Naive B cell (primary cell): ENCODE results near the gene PID1. TPM values are rescaled to one million over a fixed set of nuclear protein-coding genes. Genes with fewer than 3 reads are reported as not detected.
A peak's percentile ranks its signal among the peaks of the same experiment; 100 is the strongest.

Experiments used
- ATAC-seq, 2 donors: fragments of 150-1000 bp; cut with Tn5 transposase; 2 replicates each; pipeline ENCODE4 v1.10.0; 2021; ENCODE audit warnings: low read depth in 2 of 2, mild to moderate bottlenecking in 2 of 2, moderate library complexity in 2 of 2
- DNase-seq: peaks from one replicate; pipeline ENCODE4 v3.0.0; 2022
- H3K27ac Mint-ChIP-seq, 6 donors: one replicate each; pipeline ENCODE4 v1.8.0; 2020 to 2022; ENCODE audit warnings: mild to moderate bottlenecking in 6 of 6, mixed read lengths in 6 of 6, moderate library complexity in 5 of 6, inconsistent platforms in 2 of 6
- H3K27me3 Mint-ChIP-seq, 3 donors: one replicate each; pipeline ENCODE4 v1.8.0; 2021 to 2022; ENCODE audit warnings: mixed read lengths in 3 of 3, mild to moderate bottlenecking in 1 of 3
- H3K36me3 Mint-ChIP-seq, 2 donors: one replicate each; pipeline ENCODE4 v1.8.0; 2020 to 2022; ENCODE audit warnings: mixed read lengths in 2 of 2, inconsistent platforms in 1 of 2, mild to moderate bottlenecking in 1 of 2
- H3K4me1 Mint-ChIP-seq, 3 donors: one replicate each; pipeline ENCODE4 v1.8.0; 2020 to 2022; ENCODE audit warnings: mixed read lengths in 3 of 3, inconsistent platforms in 1 of 3, mild to moderate bottlenecking in 1 of 3, moderate library complexity in 1 of 3
- H3K4me3 Mint-ChIP-seq, 8 donors: one replicate each; pipeline ENCODE4 v1.8.0; 2020 to 2022; ENCODE audit warnings: mild to moderate bottlenecking in 8 of 8, mixed read lengths in 8 of 8, moderate library complexity in 8 of 8, inconsistent platforms in 2 of 8
- H3K9me3 Mint-ChIP-seq, 7 donors: one replicate each; pipeline ENCODE4 v1.8.0; 2020 to 2022; ENCODE audit warnings: mixed read lengths in 7 of 7, mild to moderate bottlenecking in 5 of 7, inconsistent platforms in 2 of 7, moderate library complexity in 1 of 7
- polyA plus RNA-seq, 6 donors: library from polyadenylated mRNA; unstranded; fragments of 300-500 nt; fragmentation: Illumina TruSeq; gene quantifications; one replicate each; pipeline ENCODE4 v1.2.3, GENCODE V29; 2021; ENCODE audit warnings: low read depth in 6 of 6

Gene PID1
- polyA plus RNA-seq, 6 donors from 2014 or later: 0.17 to 0.42 TPM; not detected in 4

GRCh38 chr2:229137066-229137465 lies 134.0 kb downstream of the PID1 start:
- Mint-ChIP-seq H3K27me3 (peaks cover 0 to 4% (median 0%) of the 10 kb centered on the region in 3 donors), H3K27ac (no peak overlapping the region), H3K4me3 (no peak overlapping the region), H3K9me3 (peaks cover 0 to 8% (median 4%) of the 10 kb centered on the region in 7 donors), H3K36me3 (no peaks in the 10 kb centered on the region), H3K4me1 (no peaks in the 10 kb centered on the region)
- no peak for DNase-seq
- ATAC-seq: no peak

DNA sequence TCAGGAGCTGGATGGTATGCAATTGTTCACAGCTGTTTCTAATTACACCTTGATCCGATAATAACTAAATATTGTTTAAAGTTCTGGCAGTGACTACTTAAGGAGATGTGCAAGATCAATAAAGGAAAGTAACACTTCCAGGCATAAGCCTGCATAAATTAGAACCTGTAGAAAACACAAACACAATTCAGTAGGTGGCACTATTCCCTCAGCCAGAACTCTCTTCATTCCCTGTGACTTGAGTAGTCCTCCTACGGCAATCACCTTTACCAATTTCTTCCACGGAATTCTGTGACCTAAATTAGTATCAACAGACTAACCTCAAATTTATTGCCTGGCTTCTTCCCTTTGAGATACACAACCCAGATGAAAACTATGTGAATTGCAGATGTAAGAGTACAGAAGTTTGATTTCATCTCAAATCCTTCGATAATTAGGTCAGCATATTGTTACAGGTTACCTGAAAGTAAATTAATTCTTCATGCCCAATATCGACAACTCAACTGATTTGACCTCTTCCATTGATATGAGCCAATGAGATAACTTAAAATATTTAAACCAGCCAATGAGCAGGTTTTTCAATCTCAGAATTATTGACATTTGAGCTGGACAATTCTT lies 137.8 kb downstream of the PID1 start:
- Mint-ChIP-seq H3K27me3 (peaks cover 0 to 1% (median 0%) of the 10 kb centered on the region in 3 donors), H3K4me1 (no peaks in the 10 kb centered on the region), H3K36me3 (no peaks in the 10 kb centered on the region), H3K27ac (no peak overlapping the region), H3K9me3 (peaks cover 0 to 4% (median 0%) of the 10 kb centered on the region in 7 donors), H3K4me3 (no peak overlapping the region)
- no peak for DNase-seq
- no peak for ATAC-seq

DNA sequence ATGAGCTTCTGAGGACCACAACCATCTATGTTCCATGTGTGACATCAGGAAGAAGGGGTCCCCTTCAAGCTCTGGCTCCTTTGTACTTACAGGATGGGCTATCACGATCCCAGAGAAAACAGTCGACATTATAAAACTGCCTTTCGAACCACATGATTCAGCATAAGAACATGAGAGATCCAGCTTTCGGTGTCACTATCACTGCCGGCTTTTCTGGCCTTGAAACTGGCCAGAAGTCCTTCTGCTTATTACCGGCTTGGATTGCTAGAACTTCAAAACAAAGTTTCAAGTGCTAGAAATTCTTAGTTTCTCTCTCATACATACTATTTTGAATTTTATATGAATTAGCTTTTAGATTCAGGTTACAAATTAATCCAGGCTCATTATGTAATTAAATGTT lies 138.9 kb downstream of the PID1 start:
- Mint-ChIP-seq H3K27me3 (no peaks in the 10 kb centered on the region), H3K27ac (no peak overlapping the region), H3K9me3 (peaks cover 0 to 4% (median 0%) of the 10 kb centered on the region in 7 donors), H3K36me3 (no peaks in the 10 kb centered on the region), H3K4me3 (no peak overlapping the region), H3K4me1 (no peaks in the 10 kb centered on the region)
- DNase-seq (no peak), ATAC-seq (no peak)

DNA sequence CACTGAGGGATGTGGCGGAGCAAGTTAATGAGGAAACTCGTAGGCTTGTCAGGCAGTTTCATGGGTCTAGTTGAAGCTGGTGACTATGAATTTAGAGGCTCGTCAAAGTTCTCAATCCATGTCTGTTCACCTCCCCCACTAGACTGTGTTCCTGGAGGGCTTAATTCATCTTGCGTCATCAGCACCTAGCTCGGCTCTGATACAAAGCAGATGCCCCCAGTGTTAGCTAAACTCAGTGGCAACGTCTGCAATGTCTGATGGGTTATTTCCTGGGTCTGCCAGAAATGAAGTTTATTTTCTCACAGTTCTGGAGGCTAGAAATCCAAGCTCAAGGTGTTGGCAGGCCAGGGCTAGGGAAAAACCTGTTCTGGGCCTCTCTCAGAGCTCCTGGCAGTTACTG lies 140.6 kb downstream of the PID1 start:
- H3K27me3 Mint-ChIP-seq: no peaks in the 10 kb centered on the region
- ATAC-seq (no peak), DNase-seq (no peak)
- H3K4me3 Mint-ChIP-seq: no peak overlapping the region
- H3K36me3 Mint-ChIP-seq: no peaks in the 10 kb centered on the region
- H3K9me3 Mint-ChIP-seq: peaks cover 0 to 9% (median 1%) of the 10 kb centered on the region in 7 donors
- H3K4me1 Mint-ChIP-seq: no peaks in the 10 kb centered on the region
- no peak overlapping the region for H3K27ac Mint-ChIP-seq

- Mint-ChIP-seq H3K4me1 (no peaks in the 10 kb centered on the region), H3K27ac (no peak overlapping the region), H3K27me3 (no peaks in the 10 kb centered on the region), H3K4me3 (no peak overlapping the region), H3K36me3 (no peaks in the 10 kb centered on the region), H3K9me3 (peaks cover 0 to 14% (median 0%) of the 10 kb centered on the region in 7 donors)
- ATAC-seq (no peak), DNase-seq (no peak)
Observed at GRCh38 chr2:229129738-229130371, 141.2 kb downstream of the PID1 start.

DNA sequence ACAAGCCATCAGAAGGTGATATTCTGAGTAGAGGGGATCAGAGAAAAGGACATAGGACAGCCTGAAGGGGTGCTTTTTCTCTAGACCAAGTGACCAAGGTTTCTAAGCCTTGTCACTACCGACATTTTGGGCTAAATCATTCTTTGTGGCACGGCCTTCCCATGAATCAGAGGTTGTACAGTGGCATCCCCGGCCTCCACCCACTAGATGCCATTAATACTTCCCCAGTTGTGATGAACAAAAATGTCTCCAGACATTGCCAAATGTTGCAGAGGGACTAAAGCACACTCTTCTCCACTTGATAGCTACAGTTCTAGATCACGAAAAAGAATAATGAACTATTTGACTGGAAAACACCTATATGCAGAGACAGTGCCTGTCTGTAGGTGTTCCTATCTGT lies 143.6 kb downstream of the PID1 start:
- no peak overlapping the region for H3K27ac Mint-ChIP-seq
- ATAC-seq (no peak), DNase-seq (no peak)
- no peaks in the 10 kb centered on the region for H3K4me1 Mint-ChIP-seq
- peaks cover 0 to 21% (median 0%) of the 10 kb centered on the region in 7 donors for H3K9me3 Mint-ChIP-seq
- H3K4me3 Mint-ChIP-seq: no peak overlapping the region
- no peaks in the 10 kb centered on the region for H3K27me3 Mint-ChIP-seq
- H3K36me3 Mint-ChIP-seq: no peaks in the 10 kb centered on the region

DNA sequence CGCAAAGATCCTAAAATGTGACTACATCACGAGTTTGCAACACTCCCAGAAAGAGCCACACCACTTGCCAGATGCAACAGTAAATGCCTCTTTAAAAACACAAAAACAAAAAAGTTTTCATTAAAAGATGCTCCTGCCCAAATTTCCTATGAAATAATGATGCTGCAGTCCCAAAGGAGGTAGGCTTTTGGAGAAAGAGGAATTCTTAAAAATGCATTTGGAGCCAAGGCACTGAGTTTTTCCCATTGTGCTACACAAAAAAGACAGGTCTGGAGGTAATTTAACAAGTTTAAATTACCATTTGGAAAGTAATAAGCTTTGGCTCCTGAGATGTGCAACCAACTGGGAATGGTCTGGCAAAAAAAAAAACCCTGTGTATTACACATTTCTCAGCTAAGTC lies 145.0 kb downstream of the PID1 start:
- no peaks in the 10 kb centered on the region for H3K36me3 Mint-ChIP-seq
- no peak for DNase-seq
- no peaks in the 10 kb centered on the region for H3K27me3 Mint-ChIP-seq
- H3K4me3 Mint-ChIP-seq: no peak overlapping the region
- H3K9me3 Mint-ChIP-seq: peaks cover 0 to 28% (median 0%) of the 10 kb centered on the region in 7 donors
- H3K4me1 Mint-ChIP-seq: no peaks in the 10 kb centered on the region
- ATAC-seq: no peak
- H3K27ac Mint-ChIP-seq: no peak overlapping the region

- Mint-ChIP-seq H3K27me3 (no peaks in the 10 kb centered on the region), H3K36me3 (no peaks in the 10 kb centered on the region), H3K27ac (peak overlapping the region in 1 of 6 donors; percentile 49), H3K9me3 (peaks cover 0 to 28% (median 0%) of the 10 kb centered on the region in 7 donors), H3K4me3 (no peak overlapping the region), H3K4me1 (no peaks in the 10 kb centered on the region)
- DNase-seq (no peak), ATAC-seq (no peak)
Observed at GRCh38 chr2:229124136-229124535, 147.0 kb downstream of the PID1 start.

GRCh38 chr2:229118927-229119326 lies 152.2 kb downstream of the PID1 start:
- no peak overlapping the region for H3K4me3 Mint-ChIP-seq
- peaks cover 0 to 8% (median 4%) of the 10 kb centered on the region in 7 donors for H3K9me3 Mint-ChIP-seq
- DNase-seq (no peak), ATAC-seq (no peak)
- H3K27me3 Mint-ChIP-seq: no peaks in the 10 kb centered on the region
- H3K4me1 Mint-ChIP-seq: no peaks in the 10 kb centered on the region
- no peaks in the 10 kb centered on the region for H3K36me3 Mint-ChIP-seq
- no peak overlapping the region for H3K27ac Mint-ChIP-seq

GRCh38 chr2:229118336-229118735 lies 152.8 kb downstream of the PID1 start:
- Mint-ChIP-seq H3K4me3 (no peak overlapping the region), H3K4me1 (no peaks in the 10 kb centered on the region), H3K27ac (no peak overlapping the region), H3K27me3 (no peaks in the 10 kb centered on the region), H3K36me3 (no peaks in the 10 kb centered on the region), H3K9me3 (peaks cover 0 to 6% (median 4%) of the 10 kb centered on the region in 7 donors)
- no peak for DNase-seq
- ATAC-seq: no peak

- Mint-ChIP-seq H3K27me3 (peaks cover 0 to 3% (median 0%) of the 10 kb centered on the region in 3 donors), H3K36me3 (no peaks in the 10 kb centered on the region), H3K9me3 (peaks cover 0 to 13% (median 2%) of the 10 kb centered on the region in 7 donors), H3K4me3 (no peak overlapping the region), H3K27ac (no peak overlapping the region), H3K4me1 (no peaks in the 10 kb centered on the region)
- ATAC-seq (no peak), DNase-seq (no peak)
Observed at GRCh38 chr2:229111744-229112143, 159.3 kb downstream of the PID1 start.

GRCh38 chr2:229109195-229109594 lies 161.9 kb downstream of the PID1 start:
- ATAC-seq: no peak

DNA sequence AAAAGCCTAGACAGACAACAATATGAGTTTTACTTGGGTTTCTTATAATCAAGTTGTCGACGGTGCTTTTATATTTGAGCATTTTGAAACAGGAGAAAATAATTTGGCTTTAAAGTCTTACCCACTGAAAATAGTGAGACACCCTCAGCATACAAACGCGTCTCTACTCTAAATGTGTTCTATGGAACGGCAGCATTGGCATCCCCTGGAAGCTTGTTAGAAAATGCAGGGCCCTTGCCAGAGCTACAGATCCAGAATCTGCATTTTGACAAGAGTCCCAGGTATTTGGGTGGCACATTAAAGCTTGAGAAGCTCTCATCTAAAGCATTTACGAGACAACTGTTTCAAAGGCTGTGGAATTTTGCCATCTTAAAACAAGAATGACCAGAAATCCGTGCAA lies 163.5 kb downstream of the PID1 start:
- Mint-ChIP-seq H3K4me3 (no peak overlapping the region), H3K4me1 (no peaks in the 10 kb centered on the region), H3K9me3 (peaks cover 0 to 9% (median 8%) of the 10 kb centered on the region in 7 donors), H3K27ac (no peak overlapping the region), H3K36me3 (no peaks in the 10 kb centered on the region), H3K27me3 (peaks cover 0 to 3% (median 0%) of the 10 kb centered on the region in 3 donors)
- ATAC-seq (no peak), DNase-seq (no peak)

More at GRCh38 chr2:229109195-229109594, 161.9 kb downstream of the PID1 start:
- no peaks in the 10 kb centered on the region for H3K36me3 Mint-ChIP-seq
- peaks cover 0 to 9% (median 8%) of the 10 kb centered on the region in 7 donors for H3K9me3 Mint-ChIP-seq
- H3K4me1 Mint-ChIP-seq: no peaks in the 10 kb centered on the region
- peak overlapping the region in 1 of 8 donors; percentile 10 for H3K4me3 Mint-ChIP-seq
- peak overlapping the region in 1 of 6 donors; percentile 51 for H3K27ac Mint-ChIP-seq
- no peak for DNase-seq
- H3K27me3 Mint-ChIP-seq: peaks cover 0 to 3% (median 0%) of the 10 kb centered on the region in 3 donors

DNA sequence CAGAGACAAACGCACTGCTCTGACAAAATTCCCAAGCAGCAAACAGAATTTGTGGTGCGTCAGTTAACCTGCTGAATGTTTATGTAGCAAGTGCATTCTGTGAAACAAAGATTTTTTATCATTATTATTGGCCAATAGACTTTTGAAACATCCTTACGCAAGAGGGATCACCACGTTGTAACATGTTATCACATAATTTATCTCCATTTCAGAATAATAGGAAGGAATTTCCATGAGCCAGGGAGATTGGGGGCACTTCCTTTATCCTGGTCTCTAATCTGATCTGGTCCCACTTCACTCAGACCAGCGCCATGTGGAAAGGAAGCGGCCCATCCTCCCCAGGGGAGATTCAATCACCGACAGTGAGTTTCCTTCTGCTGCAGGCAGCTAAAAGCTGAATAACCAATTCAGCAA lies 166.1 kb downstream of the PID1 start:
- Mint-ChIP-seq H3K27ac (no peak overlapping the region), H3K27me3 (peaks cover 0 to under 1% (median 0%) of the 10 kb centered on the region in 3 donors), H3K4me3 (no peak overlapping the region), H3K36me3 (no peaks in the 10 kb centered on the region), H3K9me3 (peaks cover 0 to 11% (median 8%) of the 10 kb centered on the region in 7 donors), H3K4me1 (no peaks in the 10 kb centered on the region)
- ATAC-seq (no peak), DNase-seq (no peak)
